ENCODE results near the gene QPRT. TPM values are rescaled to one million over a fixed set of nuclear protein-coding genes. Genes with fewer than 3 reads are reported as not detected.
"Not testable (repeated sequence)": the region's sequence is repeated elsewhere in the genome, so short reads cannot be mapped to it uniquely, and the experiment has no call there.

The QPRT gene
- total RNA-seq, 4 donors from 2014 or later: 2.2 to 5.5 (median 3.5) TPM

DNA sequence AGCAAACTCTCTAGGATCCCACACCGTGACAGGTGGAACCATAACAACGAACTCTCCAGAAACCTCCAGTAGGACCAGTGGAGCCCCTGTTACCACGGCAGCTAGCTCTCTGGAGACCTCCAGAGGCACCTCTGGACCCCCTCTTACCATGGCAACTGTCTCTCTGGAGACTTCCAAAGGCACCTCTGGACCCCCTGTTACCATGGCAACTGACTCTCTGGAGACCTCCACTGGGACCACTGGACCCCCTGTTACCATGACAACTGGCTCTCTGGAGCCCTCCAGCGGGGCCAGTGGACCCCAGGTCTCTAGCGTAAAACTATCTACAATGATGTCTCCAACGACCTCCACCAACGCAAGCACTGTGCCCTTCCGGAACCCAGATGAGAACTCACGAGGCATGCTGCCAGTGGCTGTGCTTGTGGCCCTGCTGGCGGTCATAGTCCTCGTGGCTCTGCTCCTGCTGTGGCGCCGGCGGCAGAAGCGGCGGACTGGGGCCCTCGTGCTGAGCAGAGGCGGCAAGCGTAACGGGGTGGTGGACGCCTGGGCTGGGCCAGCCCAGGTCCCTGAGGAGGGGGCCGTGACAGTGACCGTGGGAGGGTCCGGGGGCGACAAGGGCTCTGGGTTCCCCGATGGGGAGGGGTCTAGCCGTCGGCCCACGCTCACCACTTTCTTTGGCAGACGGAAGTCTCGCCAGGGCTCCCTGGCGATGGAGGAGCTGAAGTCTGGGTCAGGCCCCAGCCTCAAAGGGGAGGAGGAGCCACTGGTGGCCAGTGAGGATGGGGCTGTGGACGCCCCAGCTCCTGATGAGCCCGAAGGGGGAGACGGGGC lies 14.7 kb upstream of the QPRT start:
- H3K9me3 ChIP-seq: no peaks in the 10 kb centered on the region
- no peak overlapping the region for H3K27ac ChIP-seq
- no peak for DNase-seq (ENCODE audit: low spot score in 2 of 2)
- WGBS: 71% methylated on average over 11 of the region's 35 CpGs
- peaks cover 11% of the 10 kb centered on the region for H3K4me1 ChIP-seq
- TF ChIP-seq POLR2A (IDR thresholded peaks at IDR 0.05) (no peak), POLR2AphosphoS5 (IDR thresholded peaks at IDR 0.05) (no peak), EP300 (IDR thresholded peaks at IDR 0.05) (no peak)
- TF ChIP-seq, protein P1, sequence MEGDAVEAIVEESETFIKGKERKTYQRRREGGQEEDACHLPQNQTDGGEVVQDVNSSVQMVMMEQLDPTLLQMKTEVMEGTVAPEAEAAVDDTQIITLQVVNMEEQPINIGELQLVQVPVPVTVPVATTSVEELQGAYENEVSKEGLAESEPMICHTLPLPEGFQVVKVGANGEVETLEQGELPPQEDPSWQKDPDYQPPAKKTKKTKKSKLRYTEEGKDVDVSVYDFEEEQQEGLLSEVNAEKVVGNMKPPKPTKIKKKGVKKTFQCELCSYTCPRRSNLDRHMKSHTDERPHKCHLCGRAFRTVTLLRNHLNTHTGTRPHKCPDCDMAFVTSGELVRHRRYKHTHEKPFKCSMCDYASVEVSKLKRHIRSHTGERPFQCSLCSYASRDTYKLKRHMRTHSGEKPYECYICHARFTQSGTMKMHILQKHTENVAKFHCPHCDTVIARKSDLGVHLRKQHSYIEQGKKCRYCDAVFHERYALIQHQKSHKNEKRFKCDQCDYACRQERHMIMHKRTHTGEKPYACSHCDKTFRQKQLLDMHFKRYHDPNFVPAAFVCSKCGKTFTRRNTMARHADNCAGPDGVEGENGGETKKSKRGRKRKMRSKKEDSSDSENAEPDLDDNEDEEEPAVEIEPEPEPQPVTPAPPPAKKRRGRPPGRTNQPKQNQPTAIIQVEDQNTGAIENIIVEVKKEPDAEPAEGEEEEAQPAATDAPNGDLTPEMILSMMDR (IDR thresholded peaks at IDR 0.05): no peak
- H3K27me3 ChIP-seq: no peaks in the 10 kb centered on the region
- no peaks in the 10 kb centered on the region for H3K36me3 ChIP-seq
- H3K4me3 ChIP-seq: peak overlapping the region; percentile 29

DNA sequence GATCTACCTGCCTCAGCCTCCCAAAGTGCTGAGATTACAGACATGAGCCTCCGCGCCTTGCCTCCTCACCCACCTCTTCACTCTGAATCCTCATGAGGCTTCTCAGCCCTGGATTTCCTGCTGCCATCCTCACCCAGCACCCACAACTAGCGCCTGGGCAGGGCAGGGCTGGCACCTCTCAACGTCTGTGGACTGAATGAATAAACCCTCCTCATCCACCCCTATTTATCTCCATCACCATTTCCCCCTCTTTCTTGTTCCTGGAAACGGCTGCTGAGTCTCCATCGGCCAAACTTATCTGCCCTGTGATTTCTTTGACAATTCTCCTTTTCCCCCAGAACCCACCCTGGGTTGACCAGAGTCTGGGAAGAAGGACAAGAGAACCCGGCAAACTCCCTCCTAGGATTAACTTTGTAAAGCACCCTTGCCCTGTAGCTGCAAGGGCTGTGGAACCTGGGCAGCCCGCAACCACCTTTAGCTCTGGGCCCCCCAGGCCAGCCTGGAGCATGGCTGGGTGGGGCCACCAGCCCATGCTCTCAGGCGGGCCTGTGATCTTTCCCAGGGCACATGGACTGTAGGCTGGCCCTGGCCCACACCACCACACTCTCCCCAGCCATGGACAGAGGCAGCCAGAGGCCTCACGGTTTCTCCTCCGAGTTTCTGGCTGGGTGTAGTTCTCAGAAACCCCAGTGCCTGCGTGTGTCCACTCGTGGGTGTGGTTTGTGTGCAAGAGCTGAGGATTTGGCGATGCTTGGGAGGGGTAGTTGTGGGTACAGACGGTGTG lies 13.5 kb upstream of the QPRT start:
- DNase-seq (ENCODE audit: low spot score in 2 of 2): no peak
- peak overlapping the region; percentile 9 for H3K4me3 ChIP-seq
- 70% methylated on average over 14 of the region's 15 CpGs for WGBS
- TF ChIP-seq EP300 (IDR thresholded peaks at IDR 0.05) (no peak), POLR2A (IDR thresholded peaks at IDR 0.05) (no peak), POLR2AphosphoS5 (IDR thresholded peaks at IDR 0.05) (no peak)
- TF ChIP-seq, protein P1 (IDR thresholded peaks at IDR 0.05): no peak
- no peaks in the 10 kb centered on the region for H3K27me3 ChIP-seq
- H3K36me3 ChIP-seq: no peaks in the 10 kb centered on the region
- no peaks in the 10 kb centered on the region for H3K9me3 ChIP-seq
- peaks cover 11% of the 10 kb centered on the region for H3K4me1 ChIP-seq
- no peak overlapping the region for H3K27ac ChIP-seq

DNA sequence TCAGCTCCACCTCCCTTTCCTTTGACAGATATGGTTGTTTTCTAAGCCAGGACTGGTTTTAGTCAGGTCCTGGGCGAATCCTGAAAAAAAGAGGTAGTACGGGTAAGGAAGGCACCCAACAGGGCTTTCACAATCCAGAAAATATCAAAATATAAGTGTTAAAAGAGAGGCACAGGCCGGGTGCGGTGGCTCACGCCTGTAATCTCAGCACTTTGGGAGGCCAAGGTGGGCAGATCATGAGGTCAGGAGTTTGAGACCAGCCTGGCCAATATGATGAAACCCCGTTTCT lies 11.7 kb upstream of the QPRT start:
- 88% methylated on average over 6 of the region's 6 CpGs for WGBS

DNA sequence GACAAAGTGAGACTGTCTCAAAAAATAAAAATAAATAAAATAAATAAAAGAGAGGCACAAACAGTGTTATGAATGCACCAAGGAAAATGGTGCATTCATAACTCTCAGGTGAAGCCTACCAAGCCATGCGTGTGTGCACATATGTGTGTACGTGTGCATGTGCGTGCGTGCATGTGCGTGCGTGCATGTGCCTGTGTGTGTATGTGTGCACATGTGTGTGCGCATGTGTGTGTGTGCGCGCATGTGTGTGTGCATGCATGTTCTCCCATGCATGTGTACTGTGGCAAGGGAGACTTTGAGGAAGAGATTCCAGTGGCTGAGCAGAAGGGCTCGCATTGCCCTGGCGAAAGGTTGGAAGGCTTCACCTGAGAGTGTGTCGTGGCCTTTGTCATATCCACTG lies 11.2 kb upstream of the QPRT start:
- Histone ChIP-seq H3K36me3 (no peaks in the 10 kb centered on the region), H3K4me1 (peaks cover 11% of the 10 kb centered on the region), H3K27ac (no peak overlapping the region), H3K27me3 (no peaks in the 10 kb centered on the region), H3K4me3 (no peak overlapping the region), H3K9me3 (no peaks in the 10 kb centered on the region)
- WGBS: 97% methylated on average over 12 of the region's 12 CpGs
- DNase-seq (ENCODE audit: low spot score in 2 of 2): no peak
- TF ChIP-seq POLR2A (IDR thresholded peaks at IDR 0.05) (no peak), EP300 (IDR thresholded peaks at IDR 0.05) (no peak), POLR2AphosphoS5 (IDR thresholded peaks at IDR 0.05) (no peak)
- TF ChIP-seq, protein P1 (IDR thresholded peaks at IDR 0.05): no peak

More for the DNA sequence above, 11.7 kb upstream of the QPRT start:
- H3K4me3 ChIP-seq; DNase-seq (ENCODE audit: low spot score in 2 of 2); H3K36me3 ChIP-seq; H3K27ac ChIP-seq; H3K9me3 ChIP-seq; H3K27me3 ChIP-seq: not testable (repeated sequence)
- peaks cover 11% of the 10 kb centered on the region for H3K4me1 ChIP-seq

DNA sequence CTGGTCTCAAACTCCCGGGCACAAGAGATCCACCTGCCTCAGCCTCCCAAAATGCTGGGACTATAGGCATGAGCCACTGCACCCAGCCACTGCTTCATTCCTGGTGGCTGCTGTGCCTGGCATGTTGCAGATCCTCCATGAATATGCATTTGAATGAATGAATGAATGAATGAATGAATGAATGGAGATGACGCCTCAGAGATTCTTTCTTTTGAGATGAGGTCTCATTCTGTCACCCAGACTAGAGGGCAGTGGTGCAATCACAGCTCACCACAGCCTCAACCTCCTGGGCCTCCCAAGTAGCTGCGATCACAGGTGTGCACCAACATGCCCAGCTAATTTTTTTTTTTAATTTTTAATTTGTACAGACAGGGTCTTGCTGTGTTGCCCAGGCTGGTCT lies 10.7 kb upstream of the QPRT start:
- no peak for DNase-seq (ENCODE audit: low spot score in 2 of 2)
- Histone ChIP-seq H3K9me3 (no peaks in the 10 kb centered on the region), H3K36me3 (no peaks in the 10 kb centered on the region), H3K27ac (no peak overlapping the region), H3K4me1 (peaks cover 11% of the 10 kb centered on the region), H3K4me3 (no peak overlapping the region), H3K27me3 (no peaks in the 10 kb centered on the region)
- WGBS: 93% methylated on average over 3 of the region's 3 CpGs
- TF ChIP-seq, protein P1 (IDR thresholded peaks at IDR 0.05): no peak
- no peak for TF ChIP-seq POLR2AphosphoS5 (IDR thresholded peaks at IDR 0.05)
- no peak for TF ChIP-seq EP300 (IDR thresholded peaks at IDR 0.05)
- TF ChIP-seq POLR2A (IDR thresholded peaks at IDR 0.05): no peak

All from suprapubic skin (tissue), 4 donors.